Measurements from ENCODE around the gene VSIG1. TPM values are rescaled to one million over a fixed set of nuclear protein-coding genes. Genes with fewer than 3 reads are reported as not detected.

Gene VSIG1
- total RNA-seq, 1 experiment from 2014 or later = 0.07 TPM

GRCh38 chrX:108088511-108088910 lies 43.6 kb downstream of the VSIG1 start (continued):
- TF ChIP-seq, protein P1, sequence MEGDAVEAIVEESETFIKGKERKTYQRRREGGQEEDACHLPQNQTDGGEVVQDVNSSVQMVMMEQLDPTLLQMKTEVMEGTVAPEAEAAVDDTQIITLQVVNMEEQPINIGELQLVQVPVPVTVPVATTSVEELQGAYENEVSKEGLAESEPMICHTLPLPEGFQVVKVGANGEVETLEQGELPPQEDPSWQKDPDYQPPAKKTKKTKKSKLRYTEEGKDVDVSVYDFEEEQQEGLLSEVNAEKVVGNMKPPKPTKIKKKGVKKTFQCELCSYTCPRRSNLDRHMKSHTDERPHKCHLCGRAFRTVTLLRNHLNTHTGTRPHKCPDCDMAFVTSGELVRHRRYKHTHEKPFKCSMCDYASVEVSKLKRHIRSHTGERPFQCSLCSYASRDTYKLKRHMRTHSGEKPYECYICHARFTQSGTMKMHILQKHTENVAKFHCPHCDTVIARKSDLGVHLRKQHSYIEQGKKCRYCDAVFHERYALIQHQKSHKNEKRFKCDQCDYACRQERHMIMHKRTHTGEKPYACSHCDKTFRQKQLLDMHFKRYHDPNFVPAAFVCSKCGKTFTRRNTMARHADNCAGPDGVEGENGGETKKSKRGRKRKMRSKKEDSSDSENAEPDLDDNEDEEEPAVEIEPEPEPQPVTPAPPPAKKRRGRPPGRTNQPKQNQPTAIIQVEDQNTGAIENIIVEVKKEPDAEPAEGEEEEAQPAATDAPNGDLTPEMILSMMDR (IDR thresholded peaks at IDR 0.05 in 2 of 3, conservative IDR thresholded peaks at IDR 0.05 in 1 of 3; ENCODE audit: borderline replicate concordance in 1 of 3, insufficient read depth in 1 of 3, low read depth in 2 of 3, low read length in 2 of 3) = no peak

DNA sequence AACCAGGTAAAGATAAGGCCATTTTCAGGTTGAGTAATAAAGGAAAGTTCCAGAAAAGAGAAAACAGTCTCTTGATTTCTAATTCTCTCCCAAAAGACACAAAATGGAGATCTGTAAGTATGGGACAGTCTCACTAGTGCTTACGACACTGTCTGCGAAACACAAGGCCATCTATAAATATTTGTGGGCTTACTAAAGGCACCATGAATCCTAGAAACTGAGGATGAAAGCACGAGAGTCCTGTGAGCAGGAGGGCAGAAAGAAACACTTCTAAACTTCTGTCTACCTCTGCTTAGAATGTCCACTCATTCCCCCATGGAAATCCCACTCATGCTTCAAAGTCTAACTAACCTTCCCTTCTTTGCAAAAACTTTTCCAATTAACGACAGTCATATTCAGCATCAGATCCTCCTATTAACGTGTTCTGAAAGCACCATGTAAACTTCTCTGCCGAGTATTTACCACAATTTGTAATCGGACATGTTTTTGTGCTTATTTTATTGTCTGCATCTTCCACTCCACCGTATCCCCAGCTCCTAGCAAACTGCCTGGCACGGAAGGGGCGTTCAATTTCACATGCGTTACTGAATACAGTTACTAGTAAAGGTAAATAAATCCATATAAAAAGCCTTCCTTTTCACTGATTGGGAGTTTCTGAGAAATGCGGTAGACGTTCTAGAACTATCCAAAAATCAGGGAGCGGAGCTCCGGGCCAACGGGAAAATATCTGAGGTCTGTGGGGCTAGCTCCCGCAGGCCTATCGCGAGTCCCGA lies 45.8 kb downstream of the VSIG1 start:
- peak overlapping the region; percentile 67 to 85 for H3K4me3 ChIP-seq (replicated peaks in 1 of 2; ENCODE audit: low read depth in 1 of 2, low read length in 2 of 2)
- peaks cover 24% of the 10 kb centered on the region for H3K79me2 ChIP-seq (ENCODE audit: insufficient read depth, low read length)
- ATAC-seq = no peak

More for the DNA sequence above, 45.8 kb downstream of the VSIG1 start:
- intact Hi-C loops (cut with micrococcal nuclease) = no loop called here
- Histone ChIP-seq H2AFZ (ENCODE audit: low read depth, low read length, poor library complexity, severe bottlenecking) (peak overlapping the region; percentile 35), H3K9me3 (ENCODE audit: control insufficient read depth in 1 of 2, insufficient read depth in 1 of 2, low read depth in 1 of 2, low read length in 2 of 2) (no peaks in the 10 kb centered on the region), H3K4me1 (ENCODE audit: control insufficient read depth in 1 of 2, insufficient read depth in 2 of 2, low read length in 2 of 2) (peaks cover 0 to 2% of the 10 kb centered on the region in 2 experiments; a peak in 2 of 4 replicates), H3K27ac (ENCODE audit: low read depth, low read length) (peak overlapping the region; percentile 54), H3K9ac (ENCODE audit: low read length) (peak overlapping the region; percentile 85), H3K36me3 (ENCODE audit: control insufficient read depth in 1 of 2, insufficient read depth in 2 of 2, low read length in 2 of 2) (peaks cover 0 to 6% of the 10 kb centered on the region in 2 experiments; a peak in 2 of 4 replicates), H4K20me1 (ENCODE audit: insufficient read depth) (no peaks in the 10 kb centered on the region), H3K4me2 (ENCODE audit: low read length) (peak overlapping the region; percentile 81), H3K9me2 (ENCODE audit: insufficient read depth) (no peaks in the 10 kb centered on the region), H3K27me3 (ENCODE audit: insufficient read depth, low read length) (no peaks in the 10 kb centered on the region)
- ChIA-PET CTCF (interaction anchor here (0.7 kb wide), 1 partner anchor 213 kb away, joined by 3 read pairs; no protein-coding TSS in a partner anchor), POLR2A (no interaction called here), RAD21 (ENCODE audit: low non-redundant PET in 1 of 2, low total read pairs in 2 of 2, uncharacterized antibody in 2 of 2, unreplicated experiment in 2 of 2) (no interaction called here)
- TF ChIP-seq ZBTB33 (IDR thresholded peaks at IDR 0.05; ENCODE audit: extremely low read depth, insufficient replicate concordance, low read length) (no peak), CBX3 (IDR thresholded peaks at IDR 0.05; ENCODE audit: low read depth) (no peak), JUND (IDR thresholded peaks at IDR 0.05) (no peak), SIN3A (IDR thresholded peaks at IDR 0.05; ENCODE audit: low read depth) (no peak), TCF7L2 (IDR thresholded peaks at IDR 0.05; ENCODE audit: borderline replicate concordance, extremely low read depth, insufficient read depth, insufficient read length) (no peak), CEBPB (IDR thresholded peaks at IDR 0.05; ENCODE audit: low read depth) (no peak), EGR1 (IDR thresholded peaks at IDR 0.05; ENCODE audit: low read depth) (no peak), EZH2phosphoT487 (IDR thresholded peaks at IDR 0.05; ENCODE audit: borderline replicate concordance) (no peak)
- TF ChIP-seq, protein P2, sequence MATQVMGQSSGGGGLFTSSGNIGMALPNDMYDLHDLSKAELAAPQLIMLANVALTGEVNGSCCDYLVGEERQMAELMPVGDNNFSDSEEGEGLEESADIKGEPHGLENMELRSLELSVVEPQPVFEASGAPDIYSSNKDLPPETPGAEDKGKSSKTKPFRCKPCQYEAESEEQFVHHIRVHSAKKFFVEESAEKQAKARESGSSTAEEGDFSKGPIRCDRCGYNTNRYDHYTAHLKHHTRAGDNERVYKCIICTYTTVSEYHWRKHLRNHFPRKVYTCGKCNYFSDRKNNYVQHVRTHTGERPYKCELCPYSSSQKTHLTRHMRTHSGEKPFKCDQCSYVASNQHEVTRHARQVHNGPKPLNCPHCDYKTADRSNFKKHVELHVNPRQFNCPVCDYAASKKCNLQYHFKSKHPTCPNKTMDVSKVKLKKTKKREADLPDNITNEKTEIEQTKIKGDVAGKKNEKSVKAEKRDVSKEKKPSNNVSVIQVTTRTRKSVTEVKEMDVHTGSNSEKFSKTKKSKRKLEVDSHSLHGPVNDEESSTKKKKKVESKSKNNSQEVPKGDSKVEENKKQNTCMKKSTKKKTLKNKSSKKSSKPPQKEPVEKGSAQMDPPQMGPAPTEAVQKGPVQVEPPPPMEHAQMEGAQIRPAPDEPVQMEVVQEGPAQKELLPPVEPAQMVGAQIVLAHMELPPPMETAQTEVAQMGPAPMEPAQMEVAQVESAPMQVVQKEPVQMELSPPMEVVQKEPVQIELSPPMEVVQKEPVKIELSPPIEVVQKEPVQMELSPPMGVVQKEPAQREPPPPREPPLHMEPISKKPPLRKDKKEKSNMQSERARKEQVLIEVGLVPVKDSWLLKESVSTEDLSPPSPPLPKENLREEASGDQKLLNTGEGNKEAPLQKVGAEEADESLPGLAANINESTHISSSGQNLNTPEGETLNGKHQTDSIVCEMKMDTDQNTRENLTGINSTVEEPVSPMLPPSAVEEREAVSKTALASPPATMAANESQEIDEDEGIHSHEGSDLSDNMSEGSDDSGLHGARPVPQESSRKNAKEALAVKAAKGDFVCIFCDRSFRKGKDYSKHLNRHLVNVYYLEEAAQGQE (IDR thresholded peaks at IDR 0.05; ENCODE audit: low read depth) = no peak
- TF ChIP-seq, protein P3, sequence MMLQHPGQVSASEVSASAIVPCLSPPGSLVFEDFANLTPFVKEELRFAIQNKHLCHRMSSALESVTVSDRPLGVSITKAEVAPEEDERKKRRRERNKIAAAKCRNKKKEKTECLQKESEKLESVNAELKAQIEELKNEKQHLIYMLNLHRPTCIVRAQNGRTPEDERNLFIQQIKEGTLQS (IDR thresholded peaks at IDR 0.05) = no peak
- TSS peak; percentile 69 for BruUV-seq (replicated peaks)
- DNase-seq (ENCODE audit: low read depth, low spot score) = no peak

All from HCT116 (cell line).